Gastrocnemius medialis (tissue), 4 donors: ENCODE measurements around the gene ATP1A3.
"Not testable (repeated sequence)": the region's sequence is repeated elsewhere in the genome, so short reads cannot be mapped to it uniquely, and the experiment has no call there.

Source experiments
- CTCF ChIP-seq, 5 experiments: fragments of 450-650 bp in 3 of 5; fragments of 200-600 bp in 2 of 5; sonication (generic) in 2 of 5; IDR thresholded peaks in 4 of 5; conservative IDR thresholded peaks in 1 of 5; 1 replicate in 4 of 5; 2 replicates in 1 of 5; pipeline ENCODE4 v1.5.1; 2016 to 2019; ENCODE audit warnings: antibody characterized with exemption in 5 of 5, mild to moderate bottlenecking in 3 of 5, moderate library complexity in 3 of 5
- POLR2A ChIP-seq, 2 donors: fragments of 450-650 bp; IDR thresholded peaks; one replicate each; pipeline ENCODE4 v1.6.1; 2017; ENCODE audit warnings: antibody characterized with exemption in 2 of 2, mild to moderate bottlenecking in 2 of 2, moderate library complexity in 2 of 2

GRCh38 chr19:41991925-41992569, 2.0 kb downstream of the ATP1A3 start:
- TF ChIP-seq CTCF (IDR thresholded peaks at IDR 0.05 in 4 of 5, conservative IDR thresholded peaks at IDR 0.05 in 1 of 5); POLR2A (IDR thresholded peaks at IDR 0.05): not testable (repeated sequence)
